Endothelial cell of umbilical vein (primary cell): Measurements from ENCODE around the gene CCDC85A. TPM values are rescaled to one million over a fixed set of nuclear protein-coding genes. Genes with fewer than 3 reads are reported as not detected.

Experiments
- BruUV-seq: library from RNA; stranded (reverse); fragments of 400-500 nt; replicated peaks from 2 replicates; lab custom pipeline; 2021; lab: Mats Ljungman, UMichigan
- CTCF ChIA-PET: fragments of 300-600, 350-600 bp; sonication (Branson Sonifier 250); formaldehyde crosslinking; loops from one replicate; lab custom pipeline; 2021; ENCODE audit warnings: antibody characterized with exemption, inconsistent platforms; lab: Charles Lee
- POLR2A ChIA-PET: fragments of 300-600, 350-600 bp; sonication (Branson Sonifier 250); formaldehyde crosslinking; loops from one replicate; lab custom pipeline; 2021; ENCODE audit warnings: antibody characterized with exemption, inconsistent platforms; lab: Charles Lee
- DNase-seq: peaks from one replicate; pipeline ENCODE4 v3.0.0-alpha.2; 2011; ENCODE audit warnings: low read depth, low spot score
- FAIRE-seq: peaks from 2 replicates; lab custom pipeline; 2011; peaks lifted over from hg19 to GRCh38; lab: Jason Lieb, UNC
- H2AFZ ChIP-seq: 2 replicates; pipeline ENCODE4 v1.6.0; 2012; ENCODE audit warnings: low read depth, low read length, control low read depth, inconsistent platforms
- H3K27ac ChIP-seq: 2 replicates; pipeline ENCODE4 v1.5.1; 2011; ENCODE audit warnings: low read depth, mild to moderate bottlenecking, control low read depth, low read length, moderate library complexity; ENCODE audit not compliant: insufficient read depth
- H3K27me3 ChIP-seq, 2 experiments: 2 replicates each; pipeline versions ENCODE4 v1.6.0 to v1.6.1; 2011; ENCODE audit warnings: low read length in 2 of 2, mixed read lengths in 1 of 2; ENCODE audit not compliant: control insufficient read depth in 2 of 2, insufficient read depth in 2 of 2
- H3K36me3 ChIP-seq, 2 experiments: 2 replicates in 1 of 2; 3 replicates in 1 of 2; pipeline ENCODE4 v1.5.1; 2011; ENCODE audit warnings: low read length in 2 of 2, mild to moderate bottlenecking in 1 of 2, moderate library complexity in 1 of 2; ENCODE audit not compliant: control insufficient read depth in 2 of 2, insufficient read depth in 2 of 2; ENCODE audit errors: extremely low read depth in 1 of 2
- H3K4me1 ChIP-seq: 3 replicates; pipeline ENCODE4 v1.5.1; 2011; ENCODE audit warnings: mild to moderate bottlenecking, low read length; ENCODE audit not compliant: control insufficient read depth, insufficient read depth; ENCODE audit errors: extremely low read depth
- H3K4me2 ChIP-seq: 2 replicates; pipeline ENCODE4 v1.6.1; 2011; ENCODE audit warnings: low read length, control low read depth, mixed read lengths; ENCODE audit not compliant: insufficient read depth
- H3K4me3 ChIP-seq, 3 experiments: fragments of 200-600 bp in 1 of 3; sonication (generic), shearing (Covaris generic) in 1 of 3; replicated peaks in 1 of 3; 2 replicates each; pipeline ENCODE4 v1.5.1; 2011 to 2016; ENCODE audit warnings: control low read depth in 3 of 3, low read length in 3 of 3, mild to moderate bottlenecking in 2 of 3, inconsistent platforms in 1 of 3, low read depth in 1 of 3, moderate library complexity in 1 of 3; ENCODE audit not compliant: insufficient read depth in 1 of 3
- H3K79me2 ChIP-seq: 2 replicates; pipeline ENCODE4 v1.6.0; 2012; ENCODE audit warnings: low read length, inconsistent platforms; ENCODE audit not compliant: control insufficient read depth, insufficient read depth
- H3K9ac ChIP-seq: replicated peaks from 2 replicates; pipeline ENCODE3; 2011; ENCODE audit warnings: low read length, control low read depth; ENCODE audit not compliant: insufficient read depth; ENCODE audit errors: extremely low read depth
- H3K9me1 ChIP-seq: replicated peaks from 3 replicates; pipeline ENCODE4 v1.6.0; 2011; ENCODE audit warnings: mild to moderate bottlenecking, low read length; ENCODE audit not compliant: control insufficient read depth, insufficient read depth; ENCODE audit errors: extremely low read depth
- H3K9me3 ChIP-seq: replicated peaks from 2 replicates; pipeline ENCODE4 v1.5.1; 2012; ENCODE audit warnings: low read length, inconsistent platforms; ENCODE audit not compliant: control insufficient read depth, insufficient read depth
- H4K20me1 ChIP-seq: replicated peaks from 2 replicates; pipeline ENCODE3; 2011; ENCODE audit warnings: mild to moderate bottlenecking, low read length; ENCODE audit not compliant: control insufficient read depth, insufficient read depth; ENCODE audit errors: extremely low read depth
- CTCF ChIP-seq, 2 donors: IDR thresholded peaks; 1 replicate in 1 of 2; 2 replicates in 1 of 2; pipeline ENCODE4 v1.5.1; 2011; ENCODE audit warnings: low read length in 2 of 2, mild to moderate bottlenecking in 2 of 2, moderate library complexity in 2 of 2, control low read depth in 1 of 2, inconsistent platforms in 1 of 2, low read depth in 1 of 2; ENCODE audit not compliant: insufficient read depth in 1 of 2; ENCODE audit errors: extremely low read depth in 1 of 2
- EZH2 ChIP-seq: IDR thresholded peaks from 2 replicates; pipeline ENCODE4 v1.6.1; 2012; ENCODE audit warnings: borderline replicate concordance, low read depth, mild to moderate bottlenecking, moderate library complexity, low read length, inconsistent platforms; ENCODE audit not compliant: severe bottlenecking
- FOS ChIP-seq: IDR thresholded peaks from 2 replicates; pipeline ENCODE4 v1.6.1; 2011; ENCODE audit warnings: mild to moderate bottlenecking, low read length, moderate library complexity, borderline replicate concordance; ENCODE audit not compliant: insufficient read depth
- GATA2 ChIP-seq: IDR thresholded peaks from 2 replicates; pipeline ENCODE4 v1.7.0; 2011; ENCODE audit warnings: low read depth, mild to moderate bottlenecking, moderate library complexity, mixed read lengths, low read length; ENCODE audit not compliant: insufficient read length, insufficient read depth
- JUN ChIP-seq: IDR thresholded peaks from 2 replicates; pipeline ENCODE4 v1.6.1; 2011; ENCODE audit warnings: borderline replicate concordance, low read depth; ENCODE audit not compliant: insufficient read length, insufficient read depth
- MAX ChIP-seq: IDR thresholded peaks from 2 replicates; pipeline ENCODE4 v1.6.1; 2011; ENCODE audit not compliant: insufficient read depth, insufficient read length
- MYC ChIP-seq: IDR thresholded peaks from one replicate; pipeline ENCODE4 v1.6.1; 2011; ENCODE audit warnings: mild to moderate bottlenecking, low read depth, low read length
- POLR2A ChIP-seq: IDR thresholded peaks from 2 replicates; pipeline ENCODE4 v1.6.1; 2012; ENCODE audit warnings: low read depth, mild to moderate bottlenecking, control low read depth, low read length
- POLR2AphosphoS5 ChIP-seq: IDR thresholded peaks from 2 replicates; pipeline ENCODE4 v1.6.1; 2012; ENCODE audit warnings: low read depth, mild to moderate bottlenecking, control low read depth, low read length, moderate library complexity; ENCODE audit not compliant: insufficient read depth
- dilution Hi-C: fragments of 300-500 bp; cut with MboI; formaldehyde crosslinking; loops from one replicate; pipeline ENCODE4 v1.15.0; 2019; ENCODE audit warnings: low sequenced_read_pairs; ENCODE audit not compliant: extremely low pct_ligation_motif_present
- intact Hi-C: fragments of 100-400 bp; cut with micrococcal nuclease; formaldehyde crosslinking; loops from one replicate; pipeline ENCODE4 v1.10.0; 2022
- polyA plus RNA-seq, 4 experiments: library from polyadenylated mRNA; depleted of rRNA in 3 of 4; stranded (reverse) in 3 of 4; unstranded in 1 of 4; fragments of >200 nt; gene quantifications; 2 replicates each; pipeline versions ENCODE4 v1.2.1 to v1.2.3, GENCODE V29; 2011 to 2012; ENCODE audit warnings: missing spikeins in 1 of 4
- total RNA-seq: library from RNA; stranded (reverse); gene quantifications from 2 replicates; pipeline ENCODE4 v1.2.3, GENCODE V29; 2021

CCDC85A gene
- total and polyA plus RNA-seq, 2 donors (not counting 3 experiments of a cell fraction or from before 2014, with no cell fraction given): 5.1 to 10.4 TPM

GRCh38 chr2:56217106-56217505 lies 33.3 kb downstream of the CCDC85A start:
- Histone ChIP-seq H3K9ac (no peak overlapping the region), H3K4me1 (peaks cover 3% of the 10 kb centered on the region), H3K79me2 (no peaks in the 10 kb centered on the region), H3K36me3 (no peaks in the 10 kb centered on the region), H3K4me3 (no peak overlapping the region), H3K9me1 (no peaks in the 10 kb centered on the region), H2AFZ (no peak overlapping the region), H4K20me1 (no peaks in the 10 kb centered on the region), H3K27ac (no peak overlapping the region), H3K9me3 (no peaks in the 10 kb centered on the region), H3K4me2 (no peak overlapping the region), H3K27me3 (no peaks in the 10 kb centered on the region)
- ChIA-PET CTCF (interaction anchor here (1.3 kb wide), 1 partner anchor 33 kb away, joined by 5 read pairs; the partner anchor contains the start of gene CCDC85A), POLR2A (interaction anchor here (0.7 kb wide), 1 partner anchor 14 kb away, joined by 3 read pairs; no protein-coding TSS in a partner anchor)
- intact Hi-C loops: no loop called here
- no peak for FAIRE-seq
- DNase-seq: no peak
- dilution Hi-C loops: no loop called here
- no TSS peak for BruUV-seq
- TF ChIP-seq MYC (no peak), EZH2 (no peak), CTCF (IDR thresholded peaks at IDR 0.05; ENCODE audit: extremely low read depth in 1 of 2, insufficient read depth in 1 of 2, low read depth in 1 of 2, low read length in 2 of 2) (no peak), FOS (no peak), POLR2AphosphoS5 (no peak), MAX (no peak), GATA2 (no peak), JUN (no peak), POLR2A (no peak)
